Activated CD4-positive, alpha-beta T cell treated with anti-CD3 and anti-CD28 coated beads, Interleukin-2, amount 50 U/mL, for 48 hours (primary cell): Measurements from ENCODE around the gene ITPRIPL1.

Source experiments
- DNase-seq, 2 experiments: peaks; one replicate each; pipeline ENCODE4 v3.0.0-alpha.2; 2020

ITPRIPL1 gene

GRCh38 chr2:96359866-96360265 lies 34.7 kb downstream of the ITPRIPL1 start:
- no peak for DNase-seq

GRCh38 chr2:96361751-96362150 lies 36.6 kb downstream of the ITPRIPL1 start:
- no peak for DNase-seq

- no peak for DNase-seq
Measured at GRCh38 chr2:96369186-96369585, 44.1 kb downstream of the ITPRIPL1 start.

- DNase-seq: no peak
Measured at GRCh38 chr2:96374211-96374951, 49.3 kb downstream of the ITPRIPL1 start.
